SHP77 (cell line): Measurements from ENCODE around the gene ADISSP.

Experiments used
- DNase-seq, 2 experiments: peaks; one replicate each; lab custom pipeline; 2025; lab: John Stamatoyannopoulos, UW

The ADISSP gene

DNA sequence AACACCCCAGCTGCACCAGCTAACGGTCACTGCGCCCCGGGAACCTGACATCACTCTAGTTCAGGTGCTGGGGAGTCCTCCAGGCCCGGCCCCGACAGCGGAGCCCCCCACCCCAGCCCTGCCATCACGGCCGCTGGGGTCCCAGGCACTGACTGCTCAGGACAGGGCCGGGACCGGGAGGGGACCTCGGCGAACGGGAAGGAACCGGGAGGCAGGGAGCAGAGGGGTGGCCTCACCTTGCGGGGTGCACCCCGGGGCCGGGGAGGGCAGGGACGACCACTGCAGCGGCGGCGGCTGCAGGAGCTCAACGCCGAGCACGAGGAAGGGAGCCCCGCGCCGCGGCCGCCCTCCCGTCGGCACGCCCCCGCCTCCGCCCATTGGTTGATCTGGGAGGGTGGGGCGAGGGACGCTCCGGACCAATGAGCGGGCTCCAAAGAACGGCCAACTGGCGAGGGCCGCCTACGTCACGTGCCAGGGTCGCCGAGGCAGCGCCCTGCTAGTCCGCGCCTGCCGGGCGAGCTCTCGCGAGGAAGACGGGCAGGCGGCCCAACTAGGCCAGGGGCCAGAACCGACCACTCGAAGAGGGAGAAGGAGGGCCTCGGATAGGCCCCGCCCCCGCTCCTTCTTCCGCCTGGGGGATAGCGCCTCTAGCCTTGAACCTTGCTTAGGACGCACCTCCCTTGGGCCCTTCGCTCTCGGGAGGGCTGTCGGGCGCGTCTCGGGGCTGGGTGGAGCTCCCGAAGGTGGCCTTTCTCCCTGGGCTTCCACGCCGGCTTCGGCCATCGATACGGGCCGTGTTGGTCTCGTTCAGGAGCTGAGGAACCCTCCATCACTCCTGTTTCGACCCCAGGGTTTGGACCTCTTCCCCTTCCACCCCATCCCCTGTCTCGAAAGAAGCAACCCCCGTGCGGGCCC is at the start of gene ADISSP:
TSS of gene ADISSP (minus strand) at position 327 of the 915 bp plus-strand sequence. CDS start 7,653 bp downstream, outside the sequence.
- DNase-seq = peak; percentile 98 to 99

GRCh38 chr20:3815703-3816315 is 48.3 kb upstream of the ADISSP start:
- no peak for DNase-seq

GRCh38 chr20:3814928-3815495 is 47.5 kb upstream of the ADISSP start:
- DNase-seq = no peak

- DNase-seq = no peak
Observed at GRCh38 chr20:3813848-3814581, 46.5 kb upstream of the ADISSP start.

- DNase-seq = no peak
Observed at GRCh38 chr20:3812975-3813847, 45.7 kb upstream of the ADISSP start.

DNA sequence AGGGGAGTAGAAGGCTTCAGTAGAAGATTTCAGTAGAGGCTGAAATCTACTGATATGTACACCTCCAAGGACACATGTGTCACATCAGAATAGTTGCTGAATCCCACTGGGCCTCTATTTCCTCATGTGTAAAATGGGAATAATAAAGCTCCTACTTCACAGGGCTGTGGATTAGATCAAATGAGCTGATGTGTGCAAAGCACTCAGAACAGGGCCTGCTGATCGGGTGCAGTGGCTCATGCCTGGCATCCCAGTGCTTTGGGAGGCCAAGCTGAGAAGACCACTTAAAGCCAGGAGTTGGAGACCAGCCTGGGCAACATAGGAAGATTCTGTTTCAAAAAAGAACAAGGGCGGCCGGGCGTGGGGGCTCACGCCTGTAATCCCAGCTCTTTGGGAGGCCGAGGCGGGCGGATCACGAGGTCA is 44.7 kb upstream of the ADISSP start:
- DNase-seq = no peak

DNA sequence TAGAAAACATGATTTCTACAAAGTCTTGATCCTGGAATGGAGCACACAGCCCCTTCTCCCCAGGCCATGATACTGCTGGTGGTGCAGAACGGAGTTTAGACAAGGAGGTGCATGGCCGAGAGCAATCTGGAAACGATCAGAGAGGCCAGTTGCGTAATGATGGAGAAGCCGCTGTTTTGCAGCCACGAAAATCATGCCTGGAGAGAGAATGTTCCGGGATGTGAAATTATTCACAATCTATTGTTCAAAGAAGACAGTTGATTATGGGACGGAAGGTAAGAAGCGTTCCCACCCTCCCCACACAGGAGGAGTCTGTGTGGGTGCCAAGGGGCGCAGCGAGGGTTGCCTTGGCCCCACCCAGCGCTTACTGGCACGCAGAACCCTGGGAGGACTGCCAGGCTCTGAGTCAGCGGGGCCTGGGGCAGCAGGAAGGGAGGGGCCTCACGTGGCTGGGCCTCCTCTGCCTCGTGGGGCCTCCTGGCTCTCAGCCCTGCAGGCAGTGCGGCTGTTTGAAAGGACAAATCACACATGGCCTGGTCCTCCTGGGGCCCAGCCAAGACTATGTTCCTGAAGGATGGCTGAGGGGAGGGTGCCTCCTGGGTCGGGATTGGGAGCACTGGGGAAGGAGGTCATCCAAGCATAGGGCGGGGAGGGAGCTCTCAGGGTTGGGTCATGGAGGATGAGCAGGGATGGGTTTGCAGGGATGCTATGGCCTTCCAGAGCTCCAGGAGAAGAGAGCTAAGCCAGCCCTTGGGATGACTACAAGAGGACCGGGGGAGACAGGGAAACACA is 44.1 kb upstream of the ADISSP start:
- DNase-seq = peak; percentile 77 to 93

GRCh38 chr20:3808544-3808943 is 41.0 kb upstream of the ADISSP start:
- DNase-seq = no peak

DNA sequence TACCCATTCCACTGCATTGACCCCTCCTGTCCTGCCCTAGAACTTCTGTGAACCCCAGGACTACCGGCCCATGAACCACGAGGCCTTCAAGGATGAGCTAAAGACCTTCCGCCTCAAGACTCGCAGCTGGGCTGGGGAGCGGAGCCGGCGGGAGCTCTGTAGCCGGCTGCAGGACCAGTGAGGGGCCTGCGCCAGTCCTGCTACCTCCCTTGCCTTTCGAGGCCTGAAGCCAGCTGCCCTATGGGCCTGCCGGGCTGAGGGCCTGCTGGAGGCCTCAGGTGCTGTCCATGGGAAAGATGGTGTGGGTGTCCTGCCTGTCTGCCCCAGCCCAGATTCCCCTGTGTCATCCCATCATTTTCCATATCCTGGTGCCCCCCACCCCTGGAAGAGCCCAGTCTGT is 37.2 kb upstream of the ADISSP start:
- DNase-seq = no peak

- no peak for DNase-seq
Observed at GRCh38 chr20:3804254-3804751, 36.8 kb upstream of the ADISSP start.

GRCh38 chr20:3803854-3804253 is 36.3 kb upstream of the ADISSP start:
- DNase-seq = no peak

GRCh38 chr20:3803289-3803688 is 35.7 kb upstream of the ADISSP start:
- no peak for DNase-seq

- peak in 1 of 2 experiments; percentile 24 for DNase-seq
Observed at GRCh38 chr20:3802524-3803239, 35.1 kb upstream of the ADISSP start.

- no peak for DNase-seq
Observed at GRCh38 chr20:3801846-3802245, 34.3 kb upstream of the ADISSP start.

GRCh38 chr20:3801299-3801698 is 33.7 kb upstream of the ADISSP start:
- no peak for DNase-seq

- no peak for DNase-seq
Observed at GRCh38 chr20:3800878-3801260, 33.3 kb upstream of the ADISSP start.

GRCh38 chr20:3800256-3800877 is 32.8 kb upstream of the ADISSP start:
- DNase-seq = no peak

- peak; percentile 79 for DNase-seq
Observed at GRCh38 chr20:3798908-3799248, 31.3 kb upstream of the ADISSP start.

GRCh38 chr20:3798373-3798768 is 30.8 kb upstream of the ADISSP start:
- DNase-seq = no peak
